Activated T-cell treated with anti-CD3 and anti-CD28 coated beads, Interleukin-2, amount 50 U/mL, for 48 hours (primary cell): Measurements from ENCODE around the gene TRIM16.
A peak's percentile ranks its signal among the peaks of the same experiment; 100 is the strongest.
"Not testable (repeated sequence)": the region's sequence is repeated elsewhere in the genome, so short reads cannot be mapped to it uniquely, and the experiment has no call there.

Experiments
- DNase-seq, 2 experiments: peaks; one replicate each; pipeline ENCODE4 v3.0.0-alpha.2; 2020

Gene TRIM16

GRCh38 chr17:15657868-15658267, 26.2 kb downstream of the TRIM16 start:
- DNase-seq: no peak

GRCh38 chr17:15654886-15655561, 29.1 kb downstream of the TRIM16 start:
- DNase-seq: no peak

GRCh38 chr17:15654401-15654800, 29.7 kb downstream of the TRIM16 start:
- not testable (repeated sequence) for DNase-seq

- DNase-seq: no peak
These were observed 31.2 kb downstream of the TRIM16 start for GRCh38 chr17:15652960-15653359.

- DNase-seq: peak; percentile 26 to 39
These were observed 32.5 kb downstream of the TRIM16 start for GRCh38 chr17:15651583-15652110.

GRCh38 chr17:15650741-15651582, 33.1 kb downstream of the TRIM16 start:
- no peak for DNase-seq

GRCh38 chr17:15649861-15650421, 34.2 kb downstream of the TRIM16 start:
- DNase-seq: no peak

- no peak for DNase-seq
These were observed 35.7 kb downstream of the TRIM16 start for GRCh38 chr17:15648386-15648785.

- peak in 1 of 2 experiments; percentile 17 for DNase-seq
These were observed 38.2 kb downstream of the TRIM16 start for GRCh38 chr17:15645942-15646312.

GRCh38 chr17:15645099-15645941, 38.8 kb downstream of the TRIM16 start:
- not testable (repeated sequence) for DNase-seq

GRCh38 chr17:15642505-15643251, 41.4 kb downstream of the TRIM16 start:
- DNase-seq: not testable (repeated sequence)

GRCh38 chr17:15642014-15642413, 42.1 kb downstream of the TRIM16 start:
- DNase-seq: not testable (repeated sequence)

- not testable (repeated sequence) for DNase-seq
These were observed 53.1 kb downstream of the TRIM16 start for GRCh38 chr17:15630930-15631453.

GRCh38 chr17:15629991-15630390, 54.1 kb downstream of the TRIM16 start:
- DNase-seq: not testable (repeated sequence)

- not testable (repeated sequence) for DNase-seq
These were observed 60.4 kb downstream of the TRIM16 start for GRCh38 chr17:15623661-15624209.

- DNase-seq: not testable (repeated sequence)
These were observed 60.9 kb downstream of the TRIM16 start for GRCh38 chr17:15623255-15623654.

- not testable (repeated sequence) for DNase-seq
These were observed 62.0 kb downstream of the TRIM16 start for GRCh38 chr17:15622124-15622523.

- DNase-seq: not testable (repeated sequence)
These were observed 64.6 kb downstream of the TRIM16 start, which contains the start of gene FBXW10B for GRCh38 chr17:15619331-15620058. FBXW10B (minus strand) TSS chr17:15619704; CDS start chr17:15619512, 192 bp downstream.

GRCh38 chr17:15616828-15617227, 67.3 kb downstream of the TRIM16 start:
- DNase-seq: not testable (repeated sequence)

- not testable (repeated sequence) for DNase-seq
These were observed 68.3 kb downstream of the TRIM16 start for GRCh38 chr17:15615850-15616249.
